GM18907 (cell line): ENCODE measurements around the gene PRXL2A.
"Not testable (repeated sequence)": the region's sequence is repeated elsewhere in the genome, so short reads cannot be mapped to it uniquely, and the experiment has no call there.

ENCODE experiments used
- ATAC-seq: cut with Tn5 transposase; IDR thresholded peaks from one replicate; pipeline ENCODE4 v1.9.1; 2021; ENCODE audit warnings: mild to moderate bottlenecking, moderate library complexity; ENCODE audit not compliant: unreplicated experiment

Gene PRXL2A

DNA sequence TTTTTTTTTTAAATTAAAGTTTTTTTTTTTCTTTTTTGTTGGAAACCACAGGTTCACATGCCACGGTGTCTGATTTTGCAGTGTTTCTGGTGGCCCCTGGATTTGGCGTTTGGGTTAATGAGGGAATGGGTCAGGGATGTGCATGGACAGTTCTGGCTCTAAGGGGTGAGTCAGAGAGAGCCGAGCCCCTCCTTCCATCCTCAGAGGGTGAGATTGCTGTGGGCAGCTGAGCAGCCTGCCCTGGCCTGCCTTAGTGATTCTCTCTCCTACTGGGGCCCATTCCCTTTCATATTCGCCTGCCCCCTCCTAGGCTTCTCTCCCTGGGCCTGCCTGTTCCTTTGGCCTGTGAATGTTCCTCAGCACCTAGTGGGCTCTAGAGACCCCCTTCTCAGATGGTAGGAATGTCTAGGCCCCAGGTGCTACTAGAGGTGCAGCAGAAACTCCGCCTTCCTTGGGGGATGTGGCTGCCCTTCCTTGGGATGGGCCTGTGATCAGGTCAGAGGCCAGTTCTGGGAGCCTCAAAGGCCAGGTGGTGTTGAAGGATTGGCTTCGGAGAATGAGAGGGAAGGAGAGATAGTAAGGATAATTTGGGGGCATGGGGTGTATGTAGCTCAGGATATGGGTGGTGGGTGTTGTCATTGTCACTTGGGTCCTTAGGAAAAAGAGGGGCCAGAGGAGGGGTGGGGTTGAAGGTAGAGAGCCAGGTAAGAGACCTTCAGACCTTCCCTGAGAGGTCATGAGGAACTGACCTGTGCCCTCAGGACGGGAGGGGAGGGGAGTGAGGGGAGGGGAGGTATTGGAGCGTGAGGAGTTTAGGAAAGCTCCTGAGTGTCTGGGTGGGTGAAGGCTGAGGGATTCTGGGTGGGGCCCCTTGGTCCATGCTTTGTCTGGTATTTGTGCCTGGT, 65.6 kb downstream of the PRXL2A start:
- ATAC-seq, result no peak

DNA sequence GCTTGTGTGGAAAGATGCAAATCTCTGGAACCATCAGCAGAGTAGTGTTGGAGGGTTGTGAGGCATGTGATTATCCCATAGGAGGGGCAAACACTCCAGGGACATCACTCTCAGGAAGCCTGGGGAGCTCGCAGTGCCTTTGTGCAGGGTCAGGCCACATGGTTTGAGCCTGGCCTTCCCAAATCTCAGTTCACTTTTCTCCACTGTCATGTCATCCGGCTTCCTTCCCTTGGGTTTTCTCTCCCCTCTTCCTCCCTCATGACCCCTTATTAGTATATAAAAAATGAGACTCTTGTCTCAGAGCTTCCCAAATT, 66.2 kb downstream of the PRXL2A start:
- no peak for ATAC-seq

DNA sequence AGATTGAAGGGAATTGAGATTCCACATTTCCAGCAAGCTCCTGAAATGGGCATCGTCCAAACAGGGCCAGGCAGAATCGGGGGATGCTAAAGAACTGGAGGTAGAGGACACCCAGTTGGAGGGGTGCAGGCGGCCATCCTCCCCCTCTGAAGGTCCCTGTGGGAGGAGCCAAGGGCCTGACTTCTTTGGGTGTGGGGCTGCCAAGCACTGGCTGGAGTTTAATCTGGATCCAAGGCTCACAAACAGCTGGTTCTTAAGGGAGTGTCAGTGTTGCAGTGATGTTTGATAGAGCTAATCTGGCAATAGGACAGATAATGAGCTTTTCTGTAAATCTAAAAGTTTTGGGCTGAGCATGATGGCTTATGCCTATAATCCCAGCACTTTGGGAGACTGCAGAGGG, 66.6 kb downstream of the PRXL2A start:
- ATAC-seq, result no peak

- not testable (repeated sequence) for ATAC-seq
Observed at GRCh38 chr10:80475641-80476040, 67.3 kb downstream of the PRXL2A start.

- no peak for ATAC-seq
Observed at GRCh38 chr10:80476685-80477084, 68.3 kb downstream of the PRXL2A start.

DNA sequence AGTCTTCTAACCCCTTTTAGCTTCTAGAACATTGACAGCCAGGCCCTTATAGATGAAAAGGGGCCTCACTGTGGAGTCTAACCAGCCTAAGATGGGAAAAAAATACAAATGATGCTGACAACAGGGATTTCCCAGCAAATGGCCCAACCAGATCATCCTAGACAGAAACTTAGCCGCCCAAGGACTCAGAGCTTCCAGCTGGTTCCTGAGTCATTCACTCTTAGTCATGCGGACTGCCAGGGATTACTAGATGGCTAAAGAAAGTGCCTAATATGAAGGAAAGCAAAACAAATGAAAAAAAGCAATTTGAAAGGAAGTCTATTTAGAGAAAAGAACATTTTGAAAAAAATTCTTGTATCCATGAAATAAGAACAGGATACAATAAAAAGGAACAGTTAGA, 69.5 kb downstream of the PRXL2A start:
- no peak for ATAC-seq

- not testable (repeated sequence) for ATAC-seq
Observed at GRCh38 chr10:80480373-80480772, 72.0 kb downstream of the PRXL2A start.

GRCh38 chr10:80480852-80481251, 72.5 kb downstream of the PRXL2A start:
- ATAC-seq, result no peak

GRCh38 chr10:80484243-80484642, 75.9 kb downstream of the PRXL2A start:
- no peak for ATAC-seq

GRCh38 chr10:80484676-80485075, 76.3 kb downstream of the PRXL2A start:
- ATAC-seq, result no peak

DNA sequence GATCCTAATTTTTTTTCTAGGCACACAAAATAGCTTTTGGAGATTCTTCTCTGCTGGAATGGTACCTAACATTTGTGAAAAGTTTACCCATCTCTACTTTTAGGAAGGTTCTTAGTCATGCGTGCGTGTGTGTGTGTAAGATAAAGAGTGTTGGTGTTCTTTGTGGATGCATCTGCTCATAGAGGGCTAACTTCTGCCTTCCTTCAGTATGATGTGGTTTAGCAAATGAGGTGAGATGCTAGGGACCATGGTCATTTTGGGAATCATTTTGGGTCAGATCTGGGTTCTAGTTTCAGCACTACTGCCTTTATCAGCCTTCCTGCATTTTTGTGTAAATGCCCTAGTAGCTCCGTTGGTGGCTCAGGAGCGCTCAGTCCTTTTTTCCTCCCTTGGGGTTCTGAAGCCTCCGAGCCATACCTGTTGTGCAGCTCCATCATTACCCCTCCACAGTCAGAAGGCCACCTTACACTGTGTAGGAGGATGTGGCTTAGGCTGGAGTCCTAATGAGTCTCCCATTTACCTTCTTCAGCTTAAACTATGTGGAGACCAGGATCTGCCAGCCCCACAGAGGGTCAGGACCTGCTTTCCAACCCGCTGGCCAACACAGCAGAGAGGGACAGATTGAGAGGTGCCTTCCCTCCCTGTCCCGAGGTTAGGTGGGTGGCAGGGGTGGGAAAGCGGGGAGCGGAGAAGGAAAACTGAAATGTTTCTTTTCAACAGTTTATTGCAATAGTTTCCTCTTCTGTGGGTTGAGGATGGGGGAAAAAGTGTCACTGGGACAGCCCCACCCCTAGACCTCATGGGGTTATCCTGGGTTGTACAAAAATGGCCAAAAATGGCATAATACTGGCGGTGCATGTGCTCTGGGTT, 77.0 kb downstream of the PRXL2A start:
- ATAC-seq, result no peak

GRCh38 chr10:80485946-80486764, 77.8 kb downstream of the PRXL2A start:
- no peak for ATAC-seq
